Measurements from ENCODE around the gene EML3. TPM values are rescaled to one million over a fixed set of nuclear protein-coding genes. Genes with fewer than 3 reads are reported as not detected.
A peak's percentile ranks its signal among the peaks of the same experiment; 100 is the strongest.
"Not testable (repeated sequence)": the region's sequence is repeated elsewhere in the genome, so short reads cannot be mapped to it uniquely, and the experiment has no call there.

Gene EML3
- total RNA-seq, 1 experiment from 2014 or later, result 19.8 TPM

- Histone ChIP-seq H3K4me1 (replicated peaks) (peaks cover 20% of the 10 kb centered on the region), H3K9me3 (replicated peaks) (no peaks in the 10 kb centered on the region), H3K36me3 (peaks cover 80% of the 10 kb centered on the region), H3K4me3 (no peak overlapping the region), H3K27ac (no peak overlapping the region), H3K27me3 (replicated peaks) (no peaks in the 10 kb centered on the region)
- DNase-seq (ENCODE audit: low read depth in 1 of 2, low spot score in 2 of 2), result no peak
Observed at GRCh38 chr11:62577046-62577714, 35.4 kb downstream of the EML3 start.

- Histone ChIP-seq H3K9me3 (replicated peaks) (no peaks in the 10 kb centered on the region), H3K4me1 (replicated peaks) (peaks cover 23% of the 10 kb centered on the region), H3K27ac (no peak overlapping the region), H3K27me3 (replicated peaks) (no peaks in the 10 kb centered on the region), H3K36me3 (peaks cover 80% of the 10 kb centered on the region), H3K4me3 (no peak overlapping the region)
- DNase-seq (ENCODE audit: low read depth in 1 of 2, low spot score in 2 of 2), result no peak
Observed at GRCh38 chr11:62575837-62576236, 36.7 kb downstream of the EML3 start.

- no peak for DNase-seq (ENCODE audit: low read depth in 1 of 2, low spot score in 2 of 2)
- peaks cover 84% of the 10 kb centered on the region for H3K36me3 ChIP-seq
Observed at GRCh38 chr11:62575156-62575555, 37.4 kb downstream of the EML3 start.

GRCh38 chr11:62574363-62575071 is 38.1 kb downstream of the EML3 start:
- no peaks in the 10 kb centered on the region for H3K27me3 ChIP-seq (replicated peaks)
- DNase-seq (ENCODE audit: low read depth in 1 of 2, low spot score in 2 of 2), result no peak
- peaks cover 23% of the 10 kb centered on the region for H3K4me1 ChIP-seq (replicated peaks)

More at GRCh38 chr11:62575156-62575555, 37.4 kb downstream of the EML3 start:
- Histone ChIP-seq H3K9me3 (replicated peaks) (no peaks in the 10 kb centered on the region), H3K27me3 (replicated peaks) (no peaks in the 10 kb centered on the region), H3K4me1 (replicated peaks) (peaks cover 23% of the 10 kb centered on the region), H3K4me3 (peak overlapping the region; percentile 67), H3K27ac (no peak overlapping the region)

GRCh38 chr11:62573592-62574362 is 38.8 kb downstream of the EML3 start, which contains the start of gene EEF1G:
Gene EEF1G, minus strand, starts transcription at chr11:62573891. Its CDS starts 49 bp downstream, at chr11:62573842.
- peak within 1 kb of the TSS; percentile 61 for H3K27ac ChIP-seq
- peaks cover 23% of the 10 kb centered on the region for H3K4me1 ChIP-seq (replicated peaks)
- peaks cover 85% of the 10 kb centered on the region for H3K36me3 ChIP-seq
- no peaks in the 10 kb centered on the region for H3K9me3 ChIP-seq (replicated peaks)
- no peaks in the 10 kb centered on the region for H3K27me3 ChIP-seq (replicated peaks)
- H3K4me3 ChIP-seq, result peak within 1 kb of the TSS; percentile 67
- peak; percentile 100 for DNase-seq (ENCODE audit: low read depth in 1 of 2, low spot score in 2 of 2)

More at GRCh38 chr11:62574363-62575071, 38.1 kb downstream of the EML3 start:
- no peaks in the 10 kb centered on the region for H3K9me3 ChIP-seq (replicated peaks)
- peaks cover 84% of the 10 kb centered on the region for H3K36me3 ChIP-seq
- H3K27ac ChIP-seq, result peak overlapping the region; percentile 61
- H3K4me3 ChIP-seq, result peak overlapping the region; percentile 67

- H3K27me3 ChIP-seq (replicated peaks), result no peaks in the 10 kb centered on the region
- H3K4me3 ChIP-seq, result peak overlapping the region; percentile 67
- peaks cover 23% of the 10 kb centered on the region for H3K4me1 ChIP-seq (replicated peaks)
- no peaks in the 10 kb centered on the region for H3K9me3 ChIP-seq (replicated peaks)
- peaks cover 85% of the 10 kb centered on the region for H3K36me3 ChIP-seq
- DNase-seq (ENCODE audit: low read depth in 1 of 2, low spot score in 2 of 2), result no peak
- H3K27ac ChIP-seq, result peak overlapping the region; percentile 47
Observed at GRCh38 chr11:62573006-62573591, 39.5 kb downstream of the EML3 start.

- Histone ChIP-seq H3K4me3 (peak overlapping the region; percentile 67), H3K27me3 (replicated peaks) (no peaks in the 10 kb centered on the region), H3K4me1 (replicated peaks) (peaks cover 23% of the 10 kb centered on the region), H3K36me3 (peaks cover 91% of the 10 kb centered on the region), H3K9me3 (replicated peaks) (no peaks in the 10 kb centered on the region), H3K27ac (no peak overlapping the region)
- no peak for DNase-seq (ENCODE audit: low read depth in 1 of 2, low spot score in 2 of 2)
Observed at GRCh38 chr11:62572431-62572830, 40.1 kb downstream of the EML3 start.

- not testable (repeated sequence) for H3K27ac ChIP-seq
- peaks cover 92% of the 10 kb centered on the region for H3K36me3 ChIP-seq
Observed at GRCh38 chr11:62571493-62571892, 41.1 kb downstream of the EML3 start.

GRCh38 chr11:62570903-62571302 is 41.7 kb downstream of the EML3 start:
- H3K27me3 ChIP-seq (replicated peaks); H3K9me3 ChIP-seq (replicated peaks); H3K27ac ChIP-seq; DNase-seq (ENCODE audit: low read depth in 1 of 2, low spot score in 2 of 2); H3K4me3 ChIP-seq: not testable (repeated sequence)
- peaks cover 23% of the 10 kb centered on the region for H3K4me1 ChIP-seq (replicated peaks)
- H3K36me3 ChIP-seq, result peaks cover 92% of the 10 kb centered on the region

More at GRCh38 chr11:62571493-62571892, 41.1 kb downstream of the EML3 start:
- H3K27me3 ChIP-seq (replicated peaks); H3K4me3 ChIP-seq; H3K9me3 ChIP-seq (replicated peaks); DNase-seq (ENCODE audit: low read depth in 1 of 2, low spot score in 2 of 2): not testable (repeated sequence)
- peaks cover 23% of the 10 kb centered on the region for H3K4me1 ChIP-seq (replicated peaks)

- peaks cover 14% of the 10 kb centered on the region for H3K4me1 ChIP-seq (replicated peaks)
- no peak for DNase-seq (ENCODE audit: low read depth in 1 of 2, low spot score in 2 of 2)
- H3K27ac ChIP-seq, result no peak overlapping the region
- H3K27me3 ChIP-seq (replicated peaks), result no peaks in the 10 kb centered on the region
- H3K4me3 ChIP-seq, result no peak overlapping the region
- H3K36me3 ChIP-seq, result peaks cover 94% of the 10 kb centered on the region
- H3K9me3 ChIP-seq (replicated peaks), result no peaks in the 10 kb centered on the region
Observed at GRCh38 chr11:62569611-62570010, 43.0 kb downstream of the EML3 start.

GRCh38 chr11:62567018-62567633 is 45.4 kb downstream of the EML3 start:
- peaks cover 100% of the 10 kb centered on the region for H3K36me3 ChIP-seq
- peaks cover 3% of the 10 kb centered on the region for H3K4me1 ChIP-seq (replicated peaks)
- H3K27me3 ChIP-seq (replicated peaks), result no peaks in the 10 kb centered on the region
- no peak for DNase-seq (ENCODE audit: low read depth in 1 of 2, low spot score in 2 of 2)
- H3K27ac ChIP-seq, result no peak overlapping the region
- no peaks in the 10 kb centered on the region for H3K9me3 ChIP-seq (replicated peaks)
- no peak overlapping the region for H3K4me3 ChIP-seq

- Histone ChIP-seq H3K27ac (no peak overlapping the region), H3K4me1 (replicated peaks) (peaks cover 6% of the 10 kb centered on the region), H3K36me3 (peaks cover 100% of the 10 kb centered on the region), H3K4me3 (no peak overlapping the region), H3K9me3 (replicated peaks) (no peaks in the 10 kb centered on the region), H3K27me3 (replicated peaks) (no peaks in the 10 kb centered on the region)
- no peak for DNase-seq (ENCODE audit: low read depth in 1 of 2, low spot score in 2 of 2)
Observed at GRCh38 chr11:62566247-62566646, 46.3 kb downstream of the EML3 start.
